A549 (cell line): ENCODE results near the gene NIPAL3. TPM values are rescaled to one million over a fixed set of nuclear protein-coding genes. Genes with fewer than 3 reads are reported as not detected.

Experiments
- ATAC-seq, 2 experiments: fragments of 200-7000 bp in 1 of 2; fragments of >200 bp in 1 of 2; cut with Nextera tagmentation in 1 of 2; cut with Tn5 transposase in 1 of 2; 3 replicates each; pipeline versions ENCODE4 v1.8.0 to v1.9.1; 2018 to 2020; ENCODE audit warnings: mild to moderate bottlenecking in 1 of 2, moderate library complexity in 1 of 2
- CTCF ChIA-PET: fragments of 300-600 bp; sonication (Branson Sonifier 250); formaldehyde crosslinking; extraction: SDS; loops from one replicate; lab custom pipeline; 2021; ENCODE audit warnings: antibody characterized with exemption, inconsistent platforms; lab: Yijun Ruan, JAX
- POLR2A ChIA-PET: fragments of 350-600 bp; formaldehyde crosslinking; extraction: SDS; loops from one replicate; lab custom pipeline; 2021; ENCODE audit warnings: antibody characterized with exemption, inconsistent platforms; lab: Yijun Ruan, JAX
- DNase-seq, 2 experiments: peaks; one replicate each; pipeline versions ENCODE4 v3.0.0 to v3.0.0-alpha.2; 2011 to 2016; ENCODE audit warnings: low read depth in 1 of 2, low spot score in 1 of 2
- FAIRE-seq: peaks from 2 replicates; lab custom pipeline; 2011; peaks lifted over from hg19 to GRCh38; lab: Jason Lieb, UNC
- H3K27ac ChIP-seq, 2 experiments: fragments of >200 bp; sonication (Bioruptor Twin); formaldehyde crosslinking; 3 replicates each; pipeline ENCODE4 v1.5.1; 2016 to 2017
- H3K4me1 ChIP-seq: fragments of >200 bp; sonication (Bioruptor Twin); formaldehyde crosslinking; 3 replicates; pipeline ENCODE4 v1.6.1; 2016
- H3K4me2 ChIP-seq: fragments of >200 bp; sonication (Bioruptor Twin); formaldehyde crosslinking; 3 replicates; pipeline ENCODE4 v1.6.1; 2016
- H3K4me3 ChIP-seq: fragments of >200 bp; sonication (Bioruptor Twin); formaldehyde crosslinking; 3 replicates; pipeline ENCODE4 v1.5.1; 2016
- H3K9me3 ChIP-seq: fragments of >200 bp; sonication (Bioruptor Twin); formaldehyde crosslinking; 3 replicates; pipeline ENCODE4 v1.6.1; 2016
- E2F6 ChIP-seq: IDR thresholded peaks from 2 replicates; pipeline ENCODE4 v1.6.1; 2012; ENCODE audit warnings: low read depth, borderline replicate concordance
- EP300 ChIP-seq, 2 experiments: fragments of >200 bp; sonication (Bioruptor Twin); formaldehyde crosslinking; IDR thresholded peaks; 2 replicates in 1 of 2; 3 replicates in 1 of 2; pipeline ENCODE4 v1.6.1; 2016 to 2017
- GATA3 ChIP-seq: IDR thresholded peaks from 2 replicates; pipeline ENCODE4 v1.6.1; 2012; ENCODE audit warnings: borderline replicate concordance
- HDAC2 ChIP-seq: fragments of 200-600 bp; sonication (generic); IDR thresholded peaks from 2 replicates; pipeline ENCODE4 v1.6.1; 2016
- HMGXB4 ChIP-seq: fragments of 250-450 bp; sonication (Bioruptor Pico); IDR thresholded peaks from 2 replicates; pipeline ENCODE4 v1.5.0; 2021; ENCODE audit warnings: mild to moderate bottlenecking, moderate library complexity, borderline replicate concordance
- HOXB13 ChIP-seq: fragments of 250-450 bp; sonication (Bioruptor Pico); IDR thresholded peaks from 2 replicates; pipeline ENCODE4 v1.5.0; 2020; ENCODE audit warnings: low read depth, mild to moderate bottlenecking, moderate library complexity
- HOXB5 ChIP-seq: fragments of 250-450 bp; sonication (Bioruptor Pico); IDR thresholded peaks from 2 replicates; pipeline ENCODE4 v1.5.0; 2020; ENCODE audit warnings: mild to moderate bottlenecking, moderate library complexity
- JUNB ChIP-seq: fragments of >200 bp; sonication (Bioruptor Twin); formaldehyde crosslinking; IDR thresholded peaks from 2 replicates; pipeline ENCODE4 v1.6.1; 2016
- KDM1A ChIP-seq: fragments of 200-600 bp; sonication (generic); IDR thresholded peaks from 2 replicates; pipeline ENCODE4 v1.6.1; 2016; ENCODE audit warnings: low read depth, mild to moderate bottlenecking
- KDM5A ChIP-seq: fragments of 200-600 bp; sonication (generic); IDR thresholded peaks from 2 replicates; pipeline ENCODE4 v1.6.1; 2016; ENCODE audit warnings: antibody characterized with exemption, mild to moderate bottlenecking
- MAZ ChIP-seq: fragments of 150-350 bp; IDR thresholded peaks from 2 replicates; pipeline ENCODE4 v1.6.1; 2014; ENCODE audit warnings: antibody characterized with exemption, low read depth, low read length, borderline replicate concordance
- NFE2L2 ChIP-seq: fragments of 150-350 bp; conservative IDR thresholded peaks from 2 replicates; pipeline ENCODE4 v1.6.1; 2014; ENCODE audit warnings: low read length
- NPAS2 ChIP-seq: fragments of 250-450 bp; sonication (Bioruptor Pico); IDR thresholded peaks from 2 replicates; pipeline ENCODE4 v1.8.0; 2022; ENCODE audit warnings: mild to moderate bottlenecking, moderate library complexity, borderline replicate concordance
- NR3C1 ChIP-seq: fragments of >200 bp; sonication (Bioruptor Twin); formaldehyde crosslinking; IDR thresholded peaks from 3 replicates; pipeline ENCODE4 v1.6.1; 2017
- POLR2A ChIP-seq: IDR thresholded peaks from 2 replicates; pipeline ENCODE4 v1.6.1; 2012; ENCODE audit warnings: mild to moderate bottlenecking, low read length
- POLR2AphosphoS2 ChIP-seq: conservative IDR thresholded peaks from 2 replicates; pipeline ENCODE4 v1.6.1; 2012; ENCODE audit warnings: low read length, improper control_type of control experiment, inconsistent platforms
- RFX5 ChIP-seq: fragments of 450-650 bp; IDR thresholded peaks from 2 replicates; pipeline ENCODE4 v1.7.1; 2014; ENCODE audit warnings: antibody characterized with exemption, mild to moderate bottlenecking, moderate library complexity
- TFCP2L1 ChIP-seq: fragments of 250-450 bp; sonication (Bioruptor Pico); IDR thresholded peaks from 2 replicates; pipeline ENCODE4 v1.5.0; 2021; ENCODE audit warnings: mild to moderate bottlenecking
- ZFP36 ChIP-seq: fragments of 450-650 bp; IDR thresholded peaks from 2 replicates; pipeline ENCODE4 v1.6.1; 2014; ENCODE audit warnings: borderline replicate concordance; ENCODE audit not compliant: partially characterized antibody
- ZNF302 ChIP-seq: fragments of 250-450 bp; sonication (Bioruptor Pico); IDR thresholded peaks from 2 replicates; pipeline ENCODE4 v1.9.0; 2021; ENCODE audit warnings: inconsistent platforms, mild to moderate bottlenecking, moderate library complexity
- WGBS: methylation state at CpG from one replicate; pipeline ENCODE4 v1.1.6; 2017; ENCODE audit errors: missing lambda C conversion rate; 5-methylcytosine and 5-hydroxymethylcytosine counted together
- polyA plus RNA-seq, 4 experiments: library from polyadenylated mRNA; depleted of rRNA in 3 of 4; stranded (reverse); fragments of >200 nt; fragmentation: RNase III in 1 of 4; extraction: RNeasy Plus Mini Kit Qiagen cat#74134 plus additional on column Dnase treatment in 1 of 4; gene quantifications; 2 replicates in 3 of 4; 3 replicates in 1 of 4; pipeline ENCODE4 v1.2.3, GENCODE V29; 2011 to 2017
- TF ChIP-seq, protein P1 (sequence below): fragments of 200-600 bp; sonication (generic); IDR thresholded peaks from 2 replicates; pipeline ENCODE4 v1.6.1; 2016; ENCODE audit warnings: antibody characterized with exemption, mild to moderate bottlenecking, moderate library complexity

NIPAL3 gene
- polyA plus RNA-seq, 2 of the 4 experiments (the other 2 are of a cell fraction) = 5.1 to 10.4 TPM

DNA sequence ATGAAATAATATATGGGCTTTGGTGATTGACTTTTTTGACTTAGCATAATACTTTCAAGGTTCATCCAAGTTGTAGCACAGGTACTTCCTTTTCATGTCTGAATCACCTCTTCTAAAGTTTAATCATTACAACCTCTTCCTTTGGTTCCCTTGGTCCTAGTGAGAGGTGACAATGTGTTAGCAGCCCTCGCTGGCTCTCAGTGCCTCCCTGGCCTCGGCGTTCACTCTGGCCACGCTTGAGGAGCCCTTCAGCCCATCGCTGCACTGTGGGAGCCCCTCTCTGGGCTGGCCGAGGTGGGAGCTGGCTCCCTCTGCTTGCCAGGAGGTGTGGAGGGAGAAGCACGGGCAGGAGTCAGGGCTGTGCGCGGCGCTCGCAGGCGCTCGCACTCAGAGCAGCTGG, 74.1 kb downstream of the NIPAL3 start:
- Histone ChIP-seq H3K9me3 (peaks cover 3% of the 10 kb centered on the region; the same call in 1 of the 3 replicates), H3K4me3 (no peak overlapping the region), H3K27ac (no peak overlapping the region), H3K4me1 (no peaks in the 10 kb centered on the region), H3K4me2 (no peak overlapping the region)
- no peak for DNase-seq
- no peak for ATAC-seq
- TF ChIP-seq, protein P1, sequence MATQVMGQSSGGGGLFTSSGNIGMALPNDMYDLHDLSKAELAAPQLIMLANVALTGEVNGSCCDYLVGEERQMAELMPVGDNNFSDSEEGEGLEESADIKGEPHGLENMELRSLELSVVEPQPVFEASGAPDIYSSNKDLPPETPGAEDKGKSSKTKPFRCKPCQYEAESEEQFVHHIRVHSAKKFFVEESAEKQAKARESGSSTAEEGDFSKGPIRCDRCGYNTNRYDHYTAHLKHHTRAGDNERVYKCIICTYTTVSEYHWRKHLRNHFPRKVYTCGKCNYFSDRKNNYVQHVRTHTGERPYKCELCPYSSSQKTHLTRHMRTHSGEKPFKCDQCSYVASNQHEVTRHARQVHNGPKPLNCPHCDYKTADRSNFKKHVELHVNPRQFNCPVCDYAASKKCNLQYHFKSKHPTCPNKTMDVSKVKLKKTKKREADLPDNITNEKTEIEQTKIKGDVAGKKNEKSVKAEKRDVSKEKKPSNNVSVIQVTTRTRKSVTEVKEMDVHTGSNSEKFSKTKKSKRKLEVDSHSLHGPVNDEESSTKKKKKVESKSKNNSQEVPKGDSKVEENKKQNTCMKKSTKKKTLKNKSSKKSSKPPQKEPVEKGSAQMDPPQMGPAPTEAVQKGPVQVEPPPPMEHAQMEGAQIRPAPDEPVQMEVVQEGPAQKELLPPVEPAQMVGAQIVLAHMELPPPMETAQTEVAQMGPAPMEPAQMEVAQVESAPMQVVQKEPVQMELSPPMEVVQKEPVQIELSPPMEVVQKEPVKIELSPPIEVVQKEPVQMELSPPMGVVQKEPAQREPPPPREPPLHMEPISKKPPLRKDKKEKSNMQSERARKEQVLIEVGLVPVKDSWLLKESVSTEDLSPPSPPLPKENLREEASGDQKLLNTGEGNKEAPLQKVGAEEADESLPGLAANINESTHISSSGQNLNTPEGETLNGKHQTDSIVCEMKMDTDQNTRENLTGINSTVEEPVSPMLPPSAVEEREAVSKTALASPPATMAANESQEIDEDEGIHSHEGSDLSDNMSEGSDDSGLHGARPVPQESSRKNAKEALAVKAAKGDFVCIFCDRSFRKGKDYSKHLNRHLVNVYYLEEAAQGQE = no peak
- no peak for TF ChIP-seq KDM1A
- TF ChIP-seq E2F6 = no peak
- no peak for TF ChIP-seq HOXB13 (CRISPR knock-in tag)
- no peak for TF ChIP-seq HMGXB4 (CRISPR knock-in tag)
- TF ChIP-seq NR3C1 = no peak
- no peak for TF ChIP-seq POLR2AphosphoS2
- no peak for TF ChIP-seq ZNF302 (CRISPR knock-in tag)
- TF ChIP-seq HDAC2 = no peak
- TF ChIP-seq JUNB = no peak
- no peak for TF ChIP-seq EP300 (IDR thresholded peaks at IDR 0.05)
- no peak for TF ChIP-seq MAZ
- no peak for TF ChIP-seq NPAS2
- TF ChIP-seq RFX5 = no peak
- no peak for TF ChIP-seq POLR2A
- TF ChIP-seq HOXB5 (CRISPR knock-in tag) = no peak
- TF ChIP-seq ZFP36 = no peak
- TF ChIP-seq NFE2L2 = no peak
- TF ChIP-seq TFCP2L1 (CRISPR knock-in tag) = no peak
- POLR2A ChIA-PET = no interaction called here
- WGBS = 69% methylated on average over 7 of the region's 13 CpGs
- CTCF ChIA-PET = interaction anchor here (0.5 to 1.3 kb wide), 3 partner anchors 12 to 288 kb away, joined by 3 read pairs; no protein-coding TSS in a partner anchor
- FAIRE-seq = no peak

- ATAC-seq (no peak), DNase-seq (no peak), FAIRE-seq (no peak)
- ChIA-PET CTCF (interaction anchor here (0.5 to 1.4 kb wide), 4 partner anchors 11 to 146 kb away, joined by 3 read pairs; partner anchors contain the start of gene NIPAL3), POLR2A (no interaction called here)
- Histone ChIP-seq H3K4me2 (no peak overlapping the region), H3K4me1 (no peaks in the 10 kb centered on the region), H3K4me3 (no peak overlapping the region), H3K27ac (no peak overlapping the region), H3K9me3 (peaks cover 3% of the 10 kb centered on the region; the same call in 1 of the 3 replicates)
- TF ChIP-seq JUNB = no peak
- TF ChIP-seq GATA3 = no peak
- no peak for TF ChIP-seq KDM5A
- 72% methylated on average over 2 of the region's 18 CpGs for WGBS
Measured at GRCh38 chr1:24490101-24490781, 74.6 kb downstream of the NIPAL3 start.
